LoVo (cell line): Measurements from ENCODE around the gene C1orf167.

Experiments
- DNase-seq: peaks from one replicate; pipeline ENCODE4 v3.0.0-alpha.2; 2016; ENCODE audit warnings: low spot score

The C1orf167 gene, protein sequence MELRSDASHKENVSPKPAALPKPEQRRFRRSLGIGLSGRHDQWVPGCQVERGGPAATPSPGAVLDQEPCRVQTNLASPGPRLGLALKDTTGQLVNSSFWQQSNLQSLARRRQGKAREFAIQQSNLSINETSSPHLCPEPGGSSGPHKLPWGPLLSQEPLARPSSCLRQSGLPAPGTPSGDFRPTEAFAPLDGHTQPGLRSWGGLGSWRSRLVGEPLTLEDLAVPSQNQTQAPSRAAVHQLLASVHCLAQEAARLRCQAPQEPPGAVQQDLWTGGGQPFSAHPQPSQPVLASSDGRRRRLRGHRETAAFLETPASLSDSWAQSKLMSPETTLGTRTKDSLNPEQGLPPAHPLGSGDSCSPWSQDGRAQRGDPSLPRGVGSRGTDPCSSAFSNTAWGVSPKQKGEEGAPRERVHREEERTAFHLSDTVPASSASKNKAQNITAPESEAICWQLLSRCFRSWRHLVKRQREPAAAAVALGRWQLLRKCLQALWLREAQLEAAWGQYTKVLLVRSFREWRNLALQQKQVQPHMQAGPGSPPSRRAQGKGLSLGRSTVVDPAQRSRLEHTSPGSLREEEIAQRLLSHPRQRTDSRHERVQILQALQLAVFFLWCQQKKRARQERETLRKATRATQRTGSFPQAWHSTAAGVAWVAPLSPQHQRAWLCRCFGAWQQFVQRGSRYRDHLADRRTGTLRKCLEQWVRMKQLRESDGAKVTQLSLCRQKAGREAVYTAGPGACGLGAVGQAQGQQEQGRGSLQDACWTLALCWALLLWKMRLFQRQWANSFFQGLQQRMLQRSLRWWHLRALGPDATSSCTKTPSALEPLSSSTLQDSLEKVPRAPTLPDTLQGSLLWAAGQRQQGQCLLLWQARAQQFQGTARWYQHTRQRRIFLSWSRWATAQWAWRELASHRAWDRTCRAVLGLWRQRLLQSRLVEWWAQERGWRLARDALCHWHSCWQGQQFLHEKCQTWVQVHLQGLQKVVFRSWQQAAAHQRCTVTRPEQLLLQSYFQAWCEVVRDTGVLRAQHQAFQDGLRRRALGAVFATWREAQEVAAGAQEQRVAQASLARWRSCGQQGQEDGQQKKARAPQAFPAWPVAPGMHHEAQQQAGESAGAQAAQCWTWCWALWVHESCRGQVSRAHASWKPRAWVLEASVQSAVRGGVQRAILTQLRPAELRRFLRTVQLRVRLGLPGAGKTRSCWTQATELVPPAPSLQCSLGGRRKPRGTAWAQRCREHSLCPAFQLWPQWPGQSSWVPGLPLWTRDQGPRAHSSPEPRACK (N-terminal part only)

DNA sequence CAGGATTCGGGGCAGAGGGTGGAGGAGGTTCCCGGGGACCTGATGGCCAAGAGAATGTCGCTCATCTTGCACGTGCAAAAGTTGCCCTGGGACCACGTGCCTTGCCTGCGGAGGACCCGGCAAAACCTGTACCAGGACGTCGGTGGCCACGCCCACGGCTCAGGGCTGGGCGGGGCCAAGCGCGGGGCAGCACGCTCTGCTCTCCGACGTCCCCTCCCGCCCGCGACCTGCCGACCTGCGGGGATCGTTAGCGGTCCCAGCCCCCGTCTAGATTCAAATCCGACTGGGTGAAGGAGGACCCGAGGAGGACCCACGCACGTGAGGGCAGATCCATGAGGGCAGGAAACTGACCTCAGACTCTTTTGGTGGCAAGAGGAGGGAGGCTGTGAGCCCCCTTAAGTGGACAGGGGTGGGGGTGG is at the start of gene C1orf167:
C1orf167 (plus strand) TSS at position 206 of the 419 bp plus-strand sequence. CDS start 2,208 bp downstream, outside the sequence.
- peak; percentile 33 for DNase-seq

DNA sequence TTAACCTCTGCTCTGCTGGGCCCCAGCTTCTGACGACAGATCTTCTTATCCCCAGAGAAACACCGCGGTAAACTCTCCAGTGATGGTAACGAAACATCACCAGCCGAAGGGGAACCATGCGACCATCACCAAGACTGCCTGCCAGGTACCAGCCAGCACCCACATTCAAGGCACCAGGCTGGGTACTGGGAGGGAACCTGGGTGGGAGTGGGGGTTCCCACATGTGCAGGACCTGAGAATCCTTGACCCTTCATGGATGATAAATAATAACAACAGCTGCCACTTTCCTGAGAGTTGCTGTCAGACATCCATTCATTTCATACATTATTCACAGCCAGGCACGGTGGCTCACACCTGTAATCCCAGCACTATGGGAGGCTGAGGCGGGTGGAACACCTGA is 49.7 kb upstream of the C1orf167 start:
- DNase-seq = no peak

DNA sequence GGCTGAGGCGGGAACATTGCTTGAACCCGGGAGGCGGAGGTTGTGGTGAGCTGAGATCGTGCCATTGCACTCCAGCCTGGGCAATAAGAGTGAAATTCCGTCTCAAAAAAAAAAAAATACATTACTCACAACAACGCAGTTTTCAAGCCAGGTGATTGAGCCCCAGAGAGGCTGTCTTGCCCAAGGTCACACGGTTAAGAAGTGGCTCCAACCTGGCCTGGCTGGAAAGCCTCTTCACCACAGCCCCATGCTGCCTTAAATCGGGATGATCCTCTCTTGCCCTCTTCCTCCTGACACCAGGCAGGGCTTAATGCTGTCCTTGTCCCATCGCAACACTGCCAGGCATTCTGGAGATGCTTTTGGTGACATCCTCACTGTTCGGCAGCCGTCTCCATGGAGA is 48.9 kb upstream of the C1orf167 start:
- no peak for DNase-seq

DNA sequence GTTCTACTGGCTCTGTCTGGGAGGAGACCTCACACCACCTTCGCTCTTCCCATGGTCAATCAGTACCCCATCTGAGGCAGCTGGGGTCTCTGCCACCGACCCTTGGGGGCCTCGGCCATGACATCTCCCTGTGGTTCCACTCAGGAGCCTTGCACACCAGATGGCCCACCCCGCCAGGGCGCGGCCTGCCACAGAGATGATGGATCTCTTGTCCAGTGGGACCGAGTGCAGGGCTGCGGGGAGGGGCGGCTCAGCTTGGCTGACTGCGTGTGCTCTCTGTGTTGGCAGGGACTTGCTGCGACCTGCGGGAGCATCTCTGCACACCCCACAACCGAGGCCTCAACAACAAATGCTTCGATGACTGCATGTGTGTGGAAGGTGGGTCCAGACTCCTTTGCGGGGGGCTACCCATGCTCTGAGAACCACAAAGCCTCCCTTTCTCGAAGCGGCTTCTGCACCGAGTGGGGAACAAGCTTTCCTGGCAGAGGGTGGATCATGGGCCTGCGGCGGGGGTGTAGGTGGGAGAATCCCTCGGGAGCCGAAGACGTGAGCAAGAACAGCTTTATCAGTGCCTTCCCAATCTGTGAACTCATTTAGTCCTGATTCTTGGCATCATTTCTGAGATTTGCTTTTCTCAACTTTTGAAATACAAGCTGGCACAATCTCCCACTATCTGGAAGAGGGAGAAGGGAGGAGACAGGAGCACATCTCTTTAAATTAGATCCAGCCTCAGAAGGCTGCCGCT is 47.0 kb upstream of the C1orf167 start:
- no peak for DNase-seq

DNA sequence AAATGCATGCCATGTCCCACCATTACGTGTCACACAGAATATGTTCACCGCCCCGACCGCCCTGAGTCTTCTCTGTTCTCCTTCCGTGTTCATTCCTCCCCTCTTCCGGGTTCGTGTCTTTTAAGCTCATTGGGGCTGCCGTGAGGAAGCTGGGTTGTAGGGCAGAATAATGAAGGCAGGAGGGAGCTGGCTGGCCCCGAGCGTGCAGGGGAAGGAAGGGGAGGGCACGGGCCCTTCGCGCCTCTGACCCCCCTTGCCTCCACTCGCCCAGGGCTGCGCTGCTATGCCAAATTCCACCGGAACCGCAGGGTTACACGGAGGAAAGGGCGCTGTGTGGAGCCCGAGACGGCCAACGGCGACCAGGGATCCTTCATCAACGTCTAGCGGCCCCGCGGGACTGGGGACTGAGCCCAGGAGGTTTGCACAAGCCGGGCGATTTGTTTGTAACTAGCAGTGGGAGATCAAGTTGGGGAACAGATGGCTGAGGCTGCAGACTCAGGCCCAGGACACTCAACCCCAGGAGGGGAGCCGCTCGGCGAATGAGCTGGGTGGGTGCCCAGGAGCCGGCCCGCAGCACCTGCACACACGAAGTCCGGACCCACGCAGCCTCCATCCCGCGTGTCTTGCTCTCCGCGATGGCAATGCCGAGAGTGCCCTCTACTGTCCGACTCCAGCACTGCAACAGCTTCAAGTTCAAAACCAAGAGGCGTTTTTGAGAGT is 42.5 kb upstream of the C1orf167 start:
- DNase-seq = peak; percentile 50

DNA sequence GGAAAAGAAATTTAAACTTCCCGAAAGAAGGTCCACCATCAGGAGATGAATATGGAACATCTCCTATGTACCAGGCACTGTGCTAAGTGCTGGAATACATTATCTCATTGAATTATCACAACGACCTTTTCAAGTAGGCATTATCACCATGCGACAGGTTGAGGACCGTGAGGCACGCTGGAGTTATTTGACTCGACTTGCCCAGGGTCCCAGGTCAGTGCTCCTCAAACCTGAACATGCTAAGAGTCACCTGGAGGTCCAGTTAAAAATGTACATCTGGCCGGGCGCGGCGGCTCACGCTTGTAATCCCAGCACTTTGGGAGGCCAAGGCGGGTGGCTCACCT is 42.0 kb upstream of the C1orf167 start:
- DNase-seq = no peak

DNA sequence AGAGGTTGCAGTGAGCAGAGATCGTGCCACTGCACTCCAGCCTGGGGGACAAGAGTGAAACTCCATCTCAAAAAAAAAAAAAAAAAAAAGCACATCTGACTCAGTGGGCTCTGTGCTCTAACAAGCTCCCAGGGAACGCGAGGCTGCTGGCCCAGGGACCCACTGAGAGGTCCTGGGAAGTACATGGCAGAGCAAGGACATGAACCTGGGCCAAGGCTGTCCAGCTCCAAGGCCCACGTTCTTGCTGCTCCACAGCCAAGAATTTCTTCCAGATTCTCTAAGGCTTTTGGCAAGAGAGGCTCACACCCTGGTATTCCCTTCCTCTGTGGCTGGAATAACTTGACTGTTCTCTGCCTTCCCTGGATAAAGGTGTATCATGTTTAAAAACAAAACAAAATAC is 41.5 kb upstream of the C1orf167 start:
- DNase-seq = no peak

DNA sequence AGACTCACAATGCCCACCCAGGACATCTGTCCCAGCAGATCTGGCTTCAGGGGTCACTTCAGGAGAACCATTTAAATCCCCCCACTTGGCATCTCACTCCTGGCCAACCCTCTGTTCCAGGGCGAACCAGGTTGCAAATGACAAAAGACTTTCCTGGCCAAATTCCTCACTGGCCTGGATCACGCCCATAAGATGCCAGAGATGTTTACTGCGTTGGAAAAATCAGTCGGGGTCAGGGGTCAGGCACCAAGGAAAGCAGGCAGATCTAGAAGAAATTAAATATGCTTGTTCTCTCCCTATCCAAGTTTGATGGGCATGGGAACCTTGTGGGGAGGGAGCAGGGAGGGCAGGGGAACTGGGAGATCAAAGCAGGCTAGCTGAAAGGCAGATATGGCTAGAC is 40.7 kb upstream of the C1orf167 start:
- peak; percentile 20 for DNase-seq

DNA sequence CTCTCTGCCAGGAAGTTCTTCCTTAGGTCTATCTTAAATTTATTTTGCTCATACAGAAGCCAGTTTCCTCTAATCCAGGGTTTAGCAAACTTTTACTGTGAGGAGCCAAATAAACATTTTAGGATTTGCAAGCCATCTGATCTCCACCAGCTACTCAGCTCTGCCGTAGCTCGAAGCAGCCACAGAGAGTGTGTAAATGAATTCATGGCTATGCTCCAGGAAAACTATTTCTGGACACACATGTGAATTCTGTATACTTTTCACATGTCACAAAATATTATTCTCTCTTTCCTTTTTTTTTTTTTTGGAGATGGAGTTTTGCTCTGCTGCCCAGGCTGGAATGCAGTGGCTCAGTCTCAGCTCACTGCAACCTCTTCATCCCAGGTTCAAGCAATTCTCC is 39.5 kb upstream of the C1orf167 start:
- DNase-seq = no peak

DNA sequence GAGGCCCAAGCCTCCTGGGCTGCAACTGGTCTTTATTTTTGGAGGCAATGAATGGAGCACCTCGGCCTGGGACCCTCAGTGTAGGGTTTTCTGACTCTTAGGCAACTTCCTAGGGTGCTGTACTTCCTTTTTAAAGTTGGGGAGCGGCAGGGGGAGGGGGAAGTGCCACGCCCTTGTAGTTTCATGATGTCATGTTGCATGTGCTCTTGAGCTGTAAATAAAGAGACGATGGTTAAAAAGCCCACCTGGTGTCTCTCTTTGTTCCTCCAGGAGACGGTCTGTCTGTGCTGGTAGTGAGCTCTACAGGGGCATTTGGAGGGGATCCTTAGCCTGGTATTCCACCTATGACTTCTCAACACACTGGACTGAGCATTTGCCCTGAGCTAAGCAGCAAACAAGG is 36.4 kb upstream of the C1orf167 start:
- no peak for DNase-seq

DNA sequence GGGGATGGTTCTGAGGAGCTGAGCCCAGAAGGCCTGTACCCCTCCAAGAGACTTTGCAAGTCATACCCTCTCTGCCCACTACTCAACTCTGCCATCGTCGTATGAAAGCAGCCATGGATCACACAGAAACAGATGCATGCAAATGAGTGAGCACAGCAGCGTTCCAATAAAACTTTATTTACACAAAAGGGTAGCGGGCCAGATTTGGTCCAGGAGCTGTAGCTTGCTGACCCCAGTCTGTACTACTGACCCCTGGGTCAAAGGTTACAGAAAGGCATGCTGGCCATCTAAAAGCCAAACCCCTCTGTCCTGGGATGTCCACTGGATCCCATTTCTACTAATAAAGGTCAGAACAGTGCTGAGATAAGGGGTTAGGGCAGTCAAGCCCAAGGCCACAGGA is 34.9 kb upstream of the C1orf167 start:
- no peak for DNase-seq

DNA sequence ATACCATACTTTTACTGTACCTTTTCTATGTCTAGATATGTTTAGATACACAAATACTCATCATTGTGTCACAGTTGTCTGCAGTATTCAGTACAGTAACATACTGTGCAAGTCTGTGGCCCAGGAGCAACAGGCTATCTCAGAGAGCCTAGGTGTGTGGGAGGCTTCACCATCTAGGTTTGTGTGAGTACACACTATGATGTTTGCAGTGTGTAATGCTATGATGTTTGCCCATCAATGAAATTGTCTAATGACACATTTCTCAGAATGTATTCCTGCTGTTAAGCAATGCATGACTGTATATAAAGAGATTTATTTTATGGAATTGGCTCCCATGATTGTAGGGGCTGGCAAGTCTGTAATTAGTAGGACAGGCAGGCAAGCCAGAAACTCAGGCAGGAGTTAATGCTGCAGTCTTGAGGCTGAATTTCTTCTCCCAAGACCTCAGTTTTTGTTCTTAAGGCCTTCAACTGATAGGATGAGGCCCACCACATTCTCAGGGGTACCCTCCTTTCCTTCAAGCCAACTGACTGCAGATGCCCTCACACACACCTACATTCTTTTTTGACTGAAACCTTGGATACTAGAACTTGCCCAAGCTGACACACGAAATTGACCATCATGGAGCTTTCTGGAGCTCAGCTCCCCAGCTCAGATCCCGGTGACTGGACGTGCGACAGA is 33.7 kb upstream of the C1orf167 start:
- DNase-seq = no peak

DNA sequence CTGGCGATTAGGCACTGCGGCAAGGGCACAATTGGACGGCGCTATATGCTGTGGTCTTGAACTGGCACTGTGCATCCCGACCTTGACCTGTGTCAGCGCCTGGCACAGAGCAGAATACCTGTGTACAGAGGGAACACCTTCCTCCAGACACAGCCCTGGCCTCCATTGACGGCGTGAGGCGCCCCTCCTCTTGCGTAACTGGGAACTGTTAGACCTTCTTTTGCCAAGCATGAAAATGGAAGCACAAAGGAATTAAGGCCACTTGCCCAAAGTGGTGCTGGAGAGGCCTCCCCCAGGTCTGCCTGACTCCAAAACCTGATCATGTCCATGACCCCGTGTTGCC is 32.9 kb upstream of the C1orf167 start:
- DNase-seq = no peak

DNA sequence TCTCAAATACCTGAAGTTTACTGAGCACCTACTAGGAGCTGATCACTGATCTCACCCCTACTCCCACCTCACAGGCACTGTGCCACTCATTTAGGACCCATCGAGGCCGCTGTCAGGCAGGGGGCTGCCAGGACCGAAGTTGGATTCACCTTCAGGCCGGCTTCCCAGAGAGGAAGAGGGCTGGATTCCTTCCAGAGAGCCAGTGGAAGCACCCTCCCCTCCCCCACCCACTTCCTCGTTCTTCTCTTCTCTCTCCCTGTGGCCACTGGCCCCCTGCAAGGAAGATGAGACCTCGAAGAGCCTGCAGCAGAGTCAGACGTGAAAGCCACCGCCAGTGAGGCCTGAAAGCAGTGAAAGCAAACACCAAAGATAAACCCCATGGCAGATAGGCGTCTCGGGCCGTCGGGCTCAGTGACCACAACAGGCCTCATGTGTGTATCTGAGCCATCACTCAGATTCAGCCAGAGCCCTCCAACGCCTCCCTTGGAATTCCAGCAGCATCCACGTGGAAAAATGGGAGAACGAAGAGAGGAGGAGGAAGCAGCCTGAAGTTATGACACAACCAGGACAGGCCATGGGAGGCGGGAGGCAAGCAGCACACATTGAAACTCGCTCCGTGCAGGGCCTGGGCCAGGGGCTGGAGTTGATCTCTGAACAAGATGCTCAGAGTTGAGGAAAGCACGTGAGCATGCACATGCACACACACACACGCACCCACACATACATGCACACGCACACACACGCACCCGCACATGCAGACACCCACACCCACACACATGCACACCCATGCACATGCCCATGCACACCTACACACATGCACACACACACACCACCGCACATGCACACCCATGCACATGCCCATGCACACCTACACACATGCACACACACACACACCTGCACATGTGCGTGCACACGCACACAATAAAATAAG is 32.2 kb upstream of the C1orf167 start:
- DNase-seq = no peak

DNA sequence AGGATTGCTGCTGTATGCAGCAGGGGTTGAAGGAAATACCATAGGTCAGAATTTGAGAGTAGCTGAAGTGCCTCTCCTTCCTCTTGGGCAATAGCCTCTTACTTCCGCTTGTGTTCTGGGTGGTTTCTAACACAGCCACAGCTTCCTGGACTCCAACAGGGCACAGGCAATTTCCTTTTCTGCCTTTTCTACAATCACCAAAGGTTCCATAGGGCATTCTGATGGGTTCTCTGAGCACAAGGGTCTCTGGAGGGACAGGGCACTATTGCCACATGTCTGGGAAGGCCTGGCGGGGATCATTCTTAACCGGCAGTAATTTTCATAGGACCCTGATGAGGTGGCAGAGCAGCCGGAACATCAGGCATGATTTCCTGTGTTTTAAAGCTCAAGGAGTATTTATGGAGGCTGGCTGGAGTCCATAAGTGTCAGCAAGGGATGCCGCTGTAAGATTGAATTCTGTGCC is 31.5 kb upstream of the C1orf167 start:
- DNase-seq = no peak

DNA sequence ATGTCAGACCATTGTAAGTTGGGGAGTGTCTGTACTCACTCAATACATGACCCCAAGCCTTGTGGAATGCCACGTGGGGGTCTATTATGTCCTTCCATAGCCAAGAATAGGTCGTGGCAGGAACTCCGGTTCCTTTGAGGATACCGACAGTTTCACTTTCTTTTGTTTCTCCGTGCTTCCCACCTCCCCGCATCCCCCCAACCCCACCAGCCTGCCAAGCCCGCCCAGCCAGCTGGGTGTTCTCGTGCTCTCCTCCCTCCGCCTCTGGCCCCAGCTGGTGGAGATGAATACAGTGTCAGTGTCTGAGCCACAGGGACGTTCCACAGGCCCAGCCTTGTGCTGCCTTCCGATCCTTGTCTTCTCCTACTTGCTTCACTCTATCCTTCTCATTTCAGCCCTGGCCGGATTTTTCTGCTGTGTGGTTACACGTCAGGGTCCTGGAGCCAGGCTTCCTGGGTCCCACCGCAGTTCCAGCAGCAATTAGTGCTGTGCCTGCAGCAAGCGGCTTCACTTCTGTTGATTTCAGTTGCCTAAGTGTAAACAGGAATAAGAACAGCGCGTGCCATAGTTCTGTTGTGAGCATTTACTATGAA is 30.2 kb upstream of the C1orf167 start:
- peak; percentile 17 for DNase-seq

DNA sequence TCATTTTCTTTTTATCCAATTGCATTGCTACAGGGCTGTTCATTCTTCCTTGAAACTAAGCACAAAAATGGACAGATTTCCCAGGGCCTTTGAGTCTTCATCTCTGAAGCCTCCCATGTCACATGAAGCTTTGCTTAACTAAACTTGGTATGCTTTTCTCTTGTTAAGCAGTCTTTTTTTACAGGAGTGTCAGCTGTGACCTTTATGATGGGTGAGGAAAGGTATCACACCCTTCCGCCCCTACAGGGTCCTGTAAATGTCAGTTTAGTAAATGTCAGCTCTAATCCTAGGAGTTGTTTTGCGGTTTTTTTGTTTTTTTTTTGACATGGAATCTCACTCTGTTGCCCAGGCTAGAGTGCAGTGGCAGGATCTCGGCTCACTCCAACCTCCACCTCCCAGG is 28.7 kb upstream of the C1orf167 start:
- DNase-seq = no peak

DNA sequence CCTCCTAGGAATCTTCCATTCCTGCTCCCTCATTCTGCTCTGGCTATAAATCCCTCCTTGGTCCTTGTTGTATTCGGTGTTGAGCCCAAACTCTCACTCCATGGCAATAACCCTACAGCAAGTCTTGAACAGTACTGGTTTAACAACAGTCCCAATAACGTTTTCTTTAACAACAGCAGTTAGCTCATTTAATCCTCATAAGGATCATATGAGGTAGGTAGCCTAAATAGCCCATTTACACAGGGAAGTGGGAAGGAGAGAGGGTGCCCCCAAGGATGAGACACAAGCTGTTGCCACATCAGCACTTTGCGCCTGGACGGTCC is 26.5 kb upstream of the C1orf167 start:
- DNase-seq = no peak
